Neutrophil (primary cell): ENCODE data around the gene PPARGC1A.

Experiments used
- H3K27ac ChIP-seq: fragments of 200-600 bp; sonication (generic); 2 replicates; pipeline ENCODE4 v1.5.1; 2016; ENCODE audit warnings: mild to moderate bottlenecking, moderate library complexity
- H3K27me3 ChIP-seq: fragments of 200-600 bp; sonication (generic); 2 replicates; pipeline ENCODE4 v1.6.0; 2016; ENCODE audit warnings: mild to moderate bottlenecking
- H3K36me3 ChIP-seq: fragments of 200-600 bp; sonication (generic); 2 replicates; pipeline ENCODE4 v1.5.1; 2017
- H3K4me1 ChIP-seq, 2 experiments: fragments of 200-600 bp in 1 of 2; sonication (generic) in 1 of 2; 1 replicate in 1 of 2; 2 replicates in 1 of 2; pipeline versions ENCODE4 v1.5.1 to v1.6.1; 2013 to 2016; ENCODE audit warnings: low read depth in 1 of 2, low read length in 1 of 2, mild to moderate bottlenecking in 1 of 2, moderate library complexity in 1 of 2; ENCODE audit not compliant: control insufficient read depth in 1 of 2, insufficient read depth in 1 of 2
- H3K4me3 ChIP-seq, 2 experiments: fragments of 200-600 bp in 1 of 2; sonication (generic) in 1 of 2; 1 replicate in 1 of 2; 2 replicates in 1 of 2; pipeline ENCODE4 v1.5.1; 2013 to 2016; ENCODE audit warnings: low read depth in 1 of 2, low read length in 1 of 2, mild to moderate bottlenecking in 1 of 2, moderate library complexity in 1 of 2
- H3K9me3 ChIP-seq: fragments of 200-600 bp; sonication (generic); 2 replicates; pipeline ENCODE4 v1.5.1; 2016
- TF ChIP-seq, protein P1 (sequence below): fragments of 200-600 bp; sonication (generic); IDR thresholded peaks from 2 replicates; pipeline ENCODE4 v1.5.1; 2016; ENCODE audit warnings: antibody characterized with exemption

PPARGC1A gene

DNA sequence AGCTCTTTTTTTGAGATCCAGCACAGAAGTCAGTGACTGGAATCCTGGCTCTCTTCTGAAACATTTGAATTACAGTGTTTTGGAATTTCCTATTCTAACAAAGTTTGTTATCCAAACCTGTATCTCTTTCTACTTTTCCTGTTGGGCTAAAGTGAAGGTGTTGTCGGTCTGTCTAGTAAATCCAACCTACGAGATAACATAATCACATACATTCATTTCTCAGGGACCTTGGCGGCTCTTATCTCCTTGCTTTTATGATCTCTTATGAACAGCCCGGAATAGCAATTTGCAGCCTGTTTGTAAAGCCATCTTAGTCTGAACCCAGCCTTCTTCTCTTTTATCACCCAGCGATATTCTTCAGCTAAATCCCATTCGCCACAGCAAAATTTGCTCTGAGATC, 14.5 kb downstream of the PPARGC1A start:
- Histone ChIP-seq H3K4me1 (no peaks in the 10 kb centered on the region), H3K27me3 (no peaks in the 10 kb centered on the region), H3K27ac (no peak overlapping the region), H3K4me3 (no peak overlapping the region), H3K9me3 (no peaks in the 10 kb centered on the region), H3K36me3 (no peaks in the 10 kb centered on the region)
- TF ChIP-seq, protein P1, sequence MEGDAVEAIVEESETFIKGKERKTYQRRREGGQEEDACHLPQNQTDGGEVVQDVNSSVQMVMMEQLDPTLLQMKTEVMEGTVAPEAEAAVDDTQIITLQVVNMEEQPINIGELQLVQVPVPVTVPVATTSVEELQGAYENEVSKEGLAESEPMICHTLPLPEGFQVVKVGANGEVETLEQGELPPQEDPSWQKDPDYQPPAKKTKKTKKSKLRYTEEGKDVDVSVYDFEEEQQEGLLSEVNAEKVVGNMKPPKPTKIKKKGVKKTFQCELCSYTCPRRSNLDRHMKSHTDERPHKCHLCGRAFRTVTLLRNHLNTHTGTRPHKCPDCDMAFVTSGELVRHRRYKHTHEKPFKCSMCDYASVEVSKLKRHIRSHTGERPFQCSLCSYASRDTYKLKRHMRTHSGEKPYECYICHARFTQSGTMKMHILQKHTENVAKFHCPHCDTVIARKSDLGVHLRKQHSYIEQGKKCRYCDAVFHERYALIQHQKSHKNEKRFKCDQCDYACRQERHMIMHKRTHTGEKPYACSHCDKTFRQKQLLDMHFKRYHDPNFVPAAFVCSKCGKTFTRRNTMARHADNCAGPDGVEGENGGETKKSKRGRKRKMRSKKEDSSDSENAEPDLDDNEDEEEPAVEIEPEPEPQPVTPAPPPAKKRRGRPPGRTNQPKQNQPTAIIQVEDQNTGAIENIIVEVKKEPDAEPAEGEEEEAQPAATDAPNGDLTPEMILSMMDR, result no peak

DNA sequence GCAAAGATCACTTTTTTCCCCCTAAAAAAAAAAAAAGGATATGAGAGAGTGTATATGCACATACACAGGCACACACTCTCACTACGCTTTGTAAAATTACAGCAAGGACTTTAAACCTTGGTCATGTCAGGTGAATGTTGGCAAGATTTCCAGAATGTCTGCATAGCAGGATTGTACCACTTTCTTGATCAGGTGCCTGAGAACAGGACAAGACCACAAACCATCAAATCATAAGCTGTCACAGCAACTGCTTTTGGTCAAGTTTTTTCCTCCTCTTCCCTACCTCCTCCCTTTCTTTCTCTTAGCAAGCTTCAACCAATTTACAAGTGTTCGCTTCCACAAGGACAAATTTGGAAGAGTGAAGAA, 15.3 kb downstream of the PPARGC1A start:
- no peaks in the 10 kb centered on the region for H3K9me3 ChIP-seq
- TF ChIP-seq, protein P1, result no peak
- no peak overlapping the region for H3K27ac ChIP-seq
- no peaks in the 10 kb centered on the region for H3K36me3 ChIP-seq
- H3K4me3 ChIP-seq, result no peak overlapping the region
- no peaks in the 10 kb centered on the region for H3K27me3 ChIP-seq
- no peaks in the 10 kb centered on the region for H3K4me1 ChIP-seq

DNA sequence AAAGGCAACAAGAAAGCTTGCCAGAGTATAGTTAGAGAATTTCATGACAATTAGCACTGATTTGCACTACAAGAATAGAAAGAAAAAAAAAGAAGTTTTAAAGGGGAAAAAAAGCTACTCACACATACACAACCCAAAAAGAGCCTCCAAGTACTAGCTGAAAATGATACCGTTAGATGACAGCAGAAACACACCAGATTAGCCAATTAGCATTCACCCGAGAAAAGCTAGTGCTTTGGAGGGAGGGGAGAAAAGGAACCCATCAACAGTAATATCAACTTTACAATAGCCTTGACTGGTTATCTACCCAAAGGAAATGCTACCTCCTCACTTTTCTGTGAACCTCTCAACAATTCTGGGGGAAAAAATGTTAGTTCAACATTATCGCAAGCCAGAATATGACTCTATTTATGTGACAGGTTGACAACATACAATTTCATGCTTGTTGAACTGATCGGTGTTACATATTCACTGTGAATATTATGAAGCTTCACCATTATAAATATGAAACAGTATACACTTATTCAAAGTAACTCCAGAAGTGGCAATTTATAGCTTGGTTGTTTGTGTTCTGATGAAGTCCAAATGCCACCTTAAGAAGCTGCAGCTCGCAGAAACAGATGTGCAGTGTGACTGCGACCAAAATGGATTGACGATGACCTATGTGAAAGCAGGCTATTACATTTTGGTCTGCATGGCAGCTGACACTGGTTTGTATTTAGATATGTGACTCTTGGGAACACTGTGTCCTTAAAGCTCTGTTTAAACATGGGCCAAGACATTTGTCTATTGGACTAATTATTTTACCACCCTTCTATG, 15.9 kb downstream of the PPARGC1A start:
- no peaks in the 10 kb centered on the region for H3K27me3 ChIP-seq
- H3K27ac ChIP-seq, result no peak overlapping the region
- H3K4me3 ChIP-seq, result no peak overlapping the region
- TF ChIP-seq, protein P1, result no peak
- H3K9me3 ChIP-seq, result no peaks in the 10 kb centered on the region
- H3K36me3 ChIP-seq, result no peaks in the 10 kb centered on the region
- H3K4me1 ChIP-seq, result no peaks in the 10 kb centered on the region

- H3K4me1 ChIP-seq, result no peaks in the 10 kb centered on the region
- H3K9me3 ChIP-seq, result no peaks in the 10 kb centered on the region
- TF ChIP-seq, protein P1, result no peak
Measured at GRCh38 chr4:23871426-23871825, 18.4 kb downstream of the PPARGC1A start.

GRCh38 chr4:23866450-23867075, 23.3 kb downstream of the PPARGC1A start:
- H3K27me3 ChIP-seq, result no peaks in the 10 kb centered on the region

More at GRCh38 chr4:23871426-23871825, 18.4 kb downstream of the PPARGC1A start:
- no peaks in the 10 kb centered on the region for H3K36me3 ChIP-seq
- no peaks in the 10 kb centered on the region for H3K27me3 ChIP-seq
- no peak overlapping the region for H3K4me3 ChIP-seq
- H3K27ac ChIP-seq, result no peak overlapping the region

More at GRCh38 chr4:23866450-23867075, 23.3 kb downstream of the PPARGC1A start:
- no peaks in the 10 kb centered on the region for H3K4me1 ChIP-seq
- TF ChIP-seq, protein P1, result no peak
- no peaks in the 10 kb centered on the region for H3K9me3 ChIP-seq
- H3K4me3 ChIP-seq, result no peak overlapping the region
- no peaks in the 10 kb centered on the region for H3K36me3 ChIP-seq
- H3K27ac ChIP-seq, result no peak overlapping the region
